Naive B cell (primary cell): ENCODE results near the gene MLLT3. TPM values are rescaled to one million over a fixed set of nuclear protein-coding genes. Genes with fewer than 3 reads are reported as not detected.

Source experiments
- ATAC-seq, 2 donors: fragments of 150-1000 bp; cut with Tn5 transposase; 2 replicates each; pipeline ENCODE4 v1.10.0; 2021; ENCODE audit warnings: low read depth in 2 of 2, mild to moderate bottlenecking in 2 of 2, moderate library complexity in 2 of 2
- DNase-seq: peaks from one replicate; pipeline ENCODE4 v3.0.0; 2022
- H3K27ac Mint-ChIP-seq, 6 donors: one replicate each; pipeline ENCODE4 v1.8.0; 2020 to 2022; ENCODE audit warnings: mild to moderate bottlenecking in 6 of 6, mixed read lengths in 6 of 6, moderate library complexity in 5 of 6, inconsistent platforms in 2 of 6
- H3K27me3 Mint-ChIP-seq, 3 donors: one replicate each; pipeline ENCODE4 v1.8.0; 2021 to 2022; ENCODE audit warnings: mixed read lengths in 3 of 3, mild to moderate bottlenecking in 1 of 3
- H3K36me3 Mint-ChIP-seq, 2 donors: one replicate each; pipeline ENCODE4 v1.8.0; 2020 to 2022; ENCODE audit warnings: mixed read lengths in 2 of 2, inconsistent platforms in 1 of 2, mild to moderate bottlenecking in 1 of 2
- H3K4me1 Mint-ChIP-seq, 3 donors: one replicate each; pipeline ENCODE4 v1.8.0; 2020 to 2022; ENCODE audit warnings: mixed read lengths in 3 of 3, inconsistent platforms in 1 of 3, mild to moderate bottlenecking in 1 of 3, moderate library complexity in 1 of 3
- H3K4me3 Mint-ChIP-seq, 8 donors: one replicate each; pipeline ENCODE4 v1.8.0; 2020 to 2022; ENCODE audit warnings: mild to moderate bottlenecking in 8 of 8, mixed read lengths in 8 of 8, moderate library complexity in 8 of 8, inconsistent platforms in 2 of 8
- H3K9me3 Mint-ChIP-seq, 7 donors: one replicate each; pipeline ENCODE4 v1.8.0; 2020 to 2022; ENCODE audit warnings: mixed read lengths in 7 of 7, mild to moderate bottlenecking in 5 of 7, inconsistent platforms in 2 of 7, moderate library complexity in 1 of 7
- polyA plus RNA-seq, 6 donors: library from polyadenylated mRNA; unstranded; fragments of 300-500 nt; fragmentation: Illumina TruSeq; gene quantifications; one replicate each; pipeline ENCODE4 v1.2.3, GENCODE V29; 2021; ENCODE audit warnings: low read depth in 6 of 6

MLLT3 gene
- polyA plus RNA-seq, 6 donors from 2014 or later: 3.2 to 11.6 (median 5.7) TPM

DNA sequence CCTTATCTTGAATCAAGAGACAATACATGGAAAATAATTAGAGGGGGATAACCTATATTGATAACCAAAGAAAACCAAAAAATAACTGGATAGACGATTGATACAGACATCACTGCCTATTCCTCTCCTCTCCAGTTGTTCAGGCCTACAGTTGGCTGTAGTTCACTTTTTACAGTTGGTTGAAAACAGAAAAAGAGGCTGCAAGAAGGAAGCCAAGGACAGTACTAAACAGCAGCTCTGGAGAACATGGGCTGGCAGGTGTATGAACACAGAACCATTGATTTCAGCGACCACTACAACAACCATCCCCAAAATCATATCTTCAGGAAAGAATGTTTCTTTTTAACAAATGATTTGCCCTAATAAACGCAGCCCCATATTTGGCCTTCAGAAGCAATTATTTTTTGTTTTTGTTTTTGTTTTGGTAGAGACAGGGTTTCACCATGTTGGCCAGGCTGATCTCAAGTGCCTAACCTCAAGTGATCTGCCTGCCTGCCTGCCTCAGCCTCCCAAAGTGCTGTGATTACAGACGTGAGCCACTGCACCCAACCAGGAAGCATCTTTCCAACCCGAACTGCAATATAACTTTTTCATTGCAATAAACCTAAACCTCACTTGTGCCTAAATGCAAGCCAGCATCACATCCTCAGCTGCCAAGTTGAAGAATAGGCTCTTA lies 64.3 kb downstream of the MLLT3 start:
- no peaks in the 10 kb centered on the region for H3K36me3 Mint-ChIP-seq
- H3K9me3 Mint-ChIP-seq: no peaks in the 10 kb centered on the region
- H3K4me3 Mint-ChIP-seq: peak overlapping the region in 1 of 8 donors; percentile 3
- no peaks in the 10 kb centered on the region for H3K27me3 Mint-ChIP-seq
- DNase-seq: no peak
- H3K27ac Mint-ChIP-seq: no peak overlapping the region
- no peak for ATAC-seq
- H3K4me1 Mint-ChIP-seq: peaks cover 21 to 44% (median 22%) of the 10 kb centered on the region in 3 donors

DNA sequence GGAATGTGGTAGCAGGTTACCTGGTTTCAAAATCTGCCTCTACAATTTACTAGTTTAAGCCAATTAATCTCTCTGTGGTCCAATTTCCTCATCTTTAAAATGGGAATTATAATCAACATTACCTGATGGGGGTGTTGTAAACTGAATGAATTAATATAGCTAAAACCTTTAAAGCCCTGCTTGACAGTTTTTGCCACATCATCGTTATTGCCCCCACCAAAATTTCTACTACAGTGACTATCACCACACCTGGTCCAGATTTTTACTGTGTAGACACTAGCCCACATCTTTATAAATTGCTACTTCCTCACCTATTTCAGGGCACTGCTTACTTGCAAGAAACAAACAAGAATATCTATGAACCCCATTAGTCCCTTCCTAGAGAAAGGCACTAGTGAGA lies 65.0 kb downstream of the MLLT3 start:
- no peak overlapping the region for H3K4me3 Mint-ChIP-seq
- no peaks in the 10 kb centered on the region for H3K27me3 Mint-ChIP-seq
- no peaks in the 10 kb centered on the region for H3K9me3 Mint-ChIP-seq
- H3K4me1 Mint-ChIP-seq: peaks cover 21 to 45% (median 22%) of the 10 kb centered on the region in 3 donors
- ATAC-seq (no peak), DNase-seq (no peak)
- H3K27ac Mint-ChIP-seq: no peak overlapping the region
- H3K36me3 Mint-ChIP-seq: no peaks in the 10 kb centered on the region

DNA sequence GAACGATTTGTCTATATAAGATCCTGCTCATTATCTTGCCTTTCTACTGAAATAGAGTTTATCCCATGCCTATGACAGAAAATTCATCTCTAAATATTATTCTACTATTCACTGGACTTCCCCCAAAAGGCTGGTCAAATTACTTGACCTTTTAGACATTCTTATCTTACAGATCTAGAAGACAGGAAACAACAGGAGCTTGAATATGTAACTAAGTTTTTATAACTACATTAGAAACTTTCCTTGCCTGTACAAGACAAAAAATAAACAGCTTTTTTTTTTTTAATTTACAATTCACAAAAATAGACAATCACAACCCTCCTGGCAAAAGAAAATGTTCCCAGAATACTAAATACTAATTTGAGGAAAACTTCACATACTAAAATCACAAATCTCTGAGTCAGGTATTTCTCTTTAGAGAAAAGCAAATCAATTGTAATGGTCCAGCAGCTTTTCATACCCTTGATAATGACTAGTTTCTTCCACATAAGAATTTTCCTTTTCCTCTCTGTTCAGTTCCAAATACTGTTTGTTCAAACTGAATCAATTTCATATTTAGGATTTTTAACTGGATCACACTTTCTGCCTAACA lies 68.6 kb downstream of the MLLT3 start:
- Mint-ChIP-seq H3K27me3 (no peaks in the 10 kb centered on the region), H3K4me1 (peaks cover 19 to 42% (median 22%) of the 10 kb centered on the region in 3 donors), H3K9me3 (no peaks in the 10 kb centered on the region), H3K27ac (peak overlapping the region in 2 of 6 donors; percentile 12 to 72), H3K4me3 (no peak overlapping the region), H3K36me3 (peaks cover 0 to 5% of the 10 kb centered on the region in 2 donors)
- DNase-seq (no peak), ATAC-seq (no peak)

DNA sequence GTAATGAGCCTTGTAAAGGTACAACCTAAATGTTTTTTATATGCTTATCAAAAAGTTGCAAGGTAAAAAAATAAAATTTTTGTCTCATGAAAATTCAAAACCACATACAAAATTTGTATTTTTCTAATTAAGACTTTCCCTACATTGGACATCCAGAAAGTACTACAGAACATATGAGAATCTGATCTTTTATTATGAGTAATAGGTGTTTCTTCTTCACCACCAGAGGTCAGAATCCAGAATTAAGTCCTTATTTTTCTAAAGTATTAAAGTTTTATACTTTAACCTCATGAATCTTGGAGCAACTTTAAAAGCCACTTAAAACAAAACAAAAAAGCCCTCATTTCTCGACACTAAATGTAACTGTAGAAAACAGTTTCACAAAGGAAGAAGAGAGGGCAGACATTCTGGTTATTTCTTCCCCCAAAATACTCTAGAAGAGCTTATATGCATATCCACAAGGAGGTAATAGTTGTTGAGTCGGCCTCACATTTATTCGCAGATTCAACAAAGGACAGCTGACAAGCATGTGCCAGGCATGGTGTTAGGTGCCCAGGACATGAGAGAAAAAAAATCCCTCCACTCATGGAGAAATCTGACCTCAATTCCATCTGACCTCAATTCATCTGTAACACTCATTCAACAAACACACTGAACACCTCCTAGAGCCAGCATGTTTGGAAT lies 69.3 kb downstream of the MLLT3 start:
- Mint-ChIP-seq H3K27ac (no peak overlapping the region), H3K27me3 (no peaks in the 10 kb centered on the region), H3K36me3 (peaks cover 0 to 5% of the 10 kb centered on the region in 2 donors), H3K4me3 (peak overlapping the region in 1 of 8 donors; percentile 8), H3K9me3 (no peaks in the 10 kb centered on the region), H3K4me1 (peaks cover 18 to 36% (median 22%) of the 10 kb centered on the region in 3 donors)
- no peak for ATAC-seq
- DNase-seq: no peak

DNA sequence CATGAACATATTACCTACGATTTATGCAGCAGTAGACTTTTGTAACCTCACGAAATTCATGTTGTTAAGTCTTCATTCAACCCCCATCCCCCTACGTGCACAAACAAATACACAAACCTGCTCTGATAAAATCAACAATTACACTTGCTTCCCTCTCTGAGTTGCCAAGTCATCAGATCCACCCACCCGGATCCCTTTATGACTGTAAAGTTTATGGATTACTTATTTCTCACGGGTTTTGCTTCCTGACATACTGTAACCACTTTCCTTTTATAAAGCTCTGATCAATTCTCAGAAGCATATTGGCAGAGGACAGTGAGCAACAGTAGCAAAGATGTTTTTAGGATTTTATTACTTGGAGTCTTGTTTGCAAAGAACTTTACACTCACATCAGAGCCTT lies 70.5 kb downstream of the MLLT3 start:
- Mint-ChIP-seq H3K4me3 (no peak overlapping the region), H3K4me1 (peaks cover 12 to 26% (median 22%) of the 10 kb centered on the region in 3 donors), H3K27me3 (no peaks in the 10 kb centered on the region), H3K9me3 (no peaks in the 10 kb centered on the region), H3K27ac (no peak overlapping the region), H3K36me3 (peaks cover 0 to 5% of the 10 kb centered on the region in 2 donors)
- ATAC-seq (no peak), DNase-seq (no peak)

DNA sequence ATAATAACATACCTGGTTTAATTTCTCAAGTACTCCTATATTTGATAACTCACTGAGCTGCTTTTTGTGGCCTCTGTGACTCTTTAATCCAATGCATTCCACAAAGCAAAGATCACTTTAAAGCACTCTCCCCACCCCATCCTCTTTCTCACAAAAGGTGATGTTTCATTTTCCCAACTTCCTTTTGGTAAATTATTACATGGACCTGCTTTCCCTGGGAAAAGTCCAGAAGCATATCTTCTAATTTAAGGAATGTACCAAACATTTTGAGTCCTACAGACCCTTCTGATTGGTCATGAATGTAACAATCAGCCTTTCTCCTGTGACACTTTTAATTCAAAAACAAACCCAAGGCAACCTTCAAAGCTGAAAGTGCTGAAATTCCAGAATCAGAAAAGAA lies 71.1 kb downstream of the MLLT3 start:
- no peak overlapping the region for H3K4me3 Mint-ChIP-seq
- no peaks in the 10 kb centered on the region for H3K9me3 Mint-ChIP-seq
- ATAC-seq (no peak), DNase-seq (no peak)
- no peaks in the 10 kb centered on the region for H3K27me3 Mint-ChIP-seq
- H3K27ac Mint-ChIP-seq: no peak overlapping the region
- peaks cover 12 to 25% (median 22%) of the 10 kb centered on the region in 3 donors for H3K4me1 Mint-ChIP-seq
- H3K36me3 Mint-ChIP-seq: peaks cover 0 to 5% of the 10 kb centered on the region in 2 donors

DNA sequence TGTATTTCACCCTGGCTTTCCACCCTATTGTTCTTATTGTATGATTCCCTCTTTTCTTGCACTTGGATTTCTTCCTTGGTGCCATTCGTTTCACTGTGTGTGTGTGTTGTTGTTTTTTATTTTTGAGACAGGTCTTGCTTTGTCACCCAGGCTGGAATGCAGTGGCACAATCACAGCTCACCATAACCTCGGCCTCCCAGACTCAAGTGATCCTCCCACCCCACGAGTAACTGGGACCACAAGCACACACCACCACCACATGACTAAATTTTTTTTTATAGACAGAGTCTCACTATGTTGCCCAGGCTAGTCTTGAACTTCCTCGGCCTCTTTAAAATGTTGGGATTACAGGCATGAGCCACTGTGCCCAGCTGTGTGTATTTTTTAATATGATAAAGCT lies 72.0 kb downstream of the MLLT3 start:
- Mint-ChIP-seq H3K4me1 (peaks cover 12 to 20% (median 18%) of the 10 kb centered on the region in 3 donors), H3K4me3 (no peak overlapping the region), H3K27me3 (no peaks in the 10 kb centered on the region), H3K27ac (no peak overlapping the region), H3K9me3 (peaks cover 0 to 2% (median 0%) of the 10 kb centered on the region in 7 donors), H3K36me3 (peaks cover 0 to 5% of the 10 kb centered on the region in 2 donors)
- no peak for DNase-seq
- ATAC-seq: no peak

DNA sequence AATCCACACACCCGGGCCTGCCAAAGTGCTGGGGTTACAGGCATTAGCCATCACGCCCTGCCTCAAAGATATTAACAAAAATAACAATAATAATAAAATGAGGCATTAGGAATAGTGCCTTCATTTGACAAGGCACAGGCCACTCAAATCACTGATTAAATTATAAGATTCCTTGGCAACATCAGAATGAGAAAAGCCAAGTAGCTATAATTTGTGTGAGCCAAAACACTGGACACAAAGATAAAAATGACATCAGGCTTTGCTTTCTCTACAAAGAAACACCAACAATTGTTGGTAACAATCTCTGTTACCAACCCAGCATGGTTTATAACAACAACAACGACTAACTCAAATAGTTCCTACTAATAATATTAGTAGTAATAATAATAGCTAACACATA lies 73.2 kb downstream of the MLLT3 start:
- H3K27ac Mint-ChIP-seq: no peak overlapping the region

DNA sequence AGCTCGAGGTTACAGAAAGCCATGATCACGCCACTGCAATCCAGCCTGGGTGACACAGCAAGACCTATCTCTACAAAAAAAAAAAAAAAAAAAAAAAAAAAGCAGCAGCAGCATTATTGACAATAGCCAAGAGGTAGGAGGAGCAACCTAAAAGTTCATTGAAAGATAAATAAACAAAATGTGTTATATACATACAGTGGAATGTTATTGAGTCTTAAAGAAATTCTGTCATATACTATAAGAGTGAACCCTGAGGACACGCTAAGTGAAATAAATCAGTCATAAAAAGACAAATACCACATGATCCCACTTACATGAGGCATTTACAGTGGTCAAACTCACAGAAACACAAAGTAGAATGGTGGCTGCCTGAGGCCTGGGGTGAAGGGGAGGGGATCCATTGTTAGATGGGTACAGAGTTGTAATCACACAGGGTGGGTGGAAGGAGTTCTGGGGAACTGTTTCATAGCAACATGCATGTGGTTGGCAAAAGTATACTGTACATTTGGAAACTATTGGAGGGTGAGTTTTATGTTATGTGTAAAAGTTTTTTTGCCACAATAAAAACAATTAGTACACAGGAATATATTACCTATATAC lies 77.2 kb downstream of the MLLT3 start:
- Mint-ChIP-seq H3K4me3 (peak overlapping the region in 1 of 8 donors; percentile 6), H3K9me3 (peaks cover 8 to 25% (median 17%) of the 10 kb centered on the region in 7 donors), H3K36me3 (peaks cover 24 to 25% of the 10 kb centered on the region in 2 donors), H3K27ac (no peak overlapping the region), H3K27me3 (no peaks in the 10 kb centered on the region), H3K4me1 (peaks cover 0 to 4% (median 0%) of the 10 kb centered on the region in 3 donors)
- ATAC-seq: no peak
- no peak for DNase-seq

More for the DNA sequence above, 73.2 kb downstream of the MLLT3 start:
- DNase-seq (no peak), ATAC-seq (no peak)
- peaks cover 7 to 10% (median 9%) of the 10 kb centered on the region in 3 donors for H3K4me1 Mint-ChIP-seq
- H3K27me3 Mint-ChIP-seq: no peaks in the 10 kb centered on the region
- peaks cover 0 to 5% of the 10 kb centered on the region in 2 donors for H3K36me3 Mint-ChIP-seq
- H3K4me3 Mint-ChIP-seq: no peak overlapping the region
- H3K9me3 Mint-ChIP-seq: peaks cover 0 to 3% (median 0%) of the 10 kb centered on the region in 7 donors

DNA sequence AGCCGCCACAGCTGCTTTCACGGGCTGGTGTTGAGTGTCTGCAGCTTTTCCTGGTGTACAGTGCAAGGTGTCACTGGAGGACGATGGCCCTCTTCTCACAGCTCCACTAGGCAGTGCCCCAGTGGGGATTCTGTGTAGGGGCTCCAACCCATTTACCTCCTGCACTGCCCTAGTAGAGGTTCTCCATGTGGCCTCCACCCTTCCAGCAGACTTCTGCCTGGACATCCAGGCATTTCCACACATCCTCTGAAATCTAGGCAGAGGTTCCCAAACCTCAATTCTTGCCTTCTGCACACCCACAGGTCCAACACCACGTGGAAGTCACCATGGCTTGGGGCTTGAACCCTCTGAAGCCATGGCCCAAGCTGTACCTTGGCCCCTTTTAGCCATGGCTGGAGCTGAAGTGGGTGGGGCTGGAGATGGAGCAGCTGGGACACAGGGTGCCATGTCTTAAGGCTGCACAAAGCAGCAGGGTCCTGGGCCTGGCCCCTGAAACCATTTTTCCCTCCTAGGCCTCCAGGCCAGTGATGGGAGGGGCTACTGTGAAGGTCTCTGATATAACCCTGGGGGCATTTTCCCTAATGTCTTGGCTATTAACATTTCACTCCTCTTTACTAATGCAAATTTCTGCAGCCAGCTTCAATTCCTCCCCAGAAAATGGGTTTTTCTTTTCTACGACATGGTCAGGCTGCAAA lies 82.0 kb downstream of the MLLT3 start:
- Mint-ChIP-seq H3K9me3 (peaks cover 12 to 38% (median 28%) of the 10 kb centered on the region in 7 donors), H3K27ac (peak overlapping the region in 1 of 6 donors; percentile 56), H3K27me3 (no peaks in the 10 kb centered on the region), H3K36me3 (peaks cover 20 to 35% of the 10 kb centered on the region in 2 donors), H3K4me1 (peaks cover 0 to 4% (median 0%) of the 10 kb centered on the region in 3 donors), H3K4me3 (no peak overlapping the region)
- ATAC-seq: no peak
- DNase-seq: no peak

DNA sequence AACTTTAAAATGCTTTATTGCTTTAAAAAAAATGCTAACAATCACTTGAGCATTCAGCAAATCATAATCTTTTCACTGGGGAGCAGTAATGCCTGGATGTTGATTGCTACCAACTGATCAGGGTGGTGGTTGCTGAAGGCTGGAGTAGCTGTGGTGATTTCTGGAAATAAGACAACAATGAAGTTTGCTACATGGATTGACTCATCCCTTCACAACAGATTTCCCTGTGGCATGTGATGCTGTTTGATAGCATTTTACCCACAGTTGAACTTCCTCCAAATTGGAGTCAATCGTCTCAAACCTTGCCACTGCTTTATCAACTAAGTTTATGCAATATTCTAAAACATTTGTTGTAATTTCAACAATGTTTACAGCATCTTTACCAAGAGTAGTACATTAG lies 83.3 kb downstream of the MLLT3 start:
- H3K36me3 Mint-ChIP-seq: peaks cover 20 to 35% of the 10 kb centered on the region in 2 donors
- H3K27ac Mint-ChIP-seq: peak overlapping the region in 1 of 6 donors; percentile 66
- ATAC-seq: no peak
- no peak for DNase-seq
- H3K4me3 Mint-ChIP-seq: no peak overlapping the region
- no peaks in the 10 kb centered on the region for H3K27me3 Mint-ChIP-seq
- peaks cover 0 to 4% (median 0%) of the 10 kb centered on the region in 3 donors for H3K4me1 Mint-ChIP-seq
- peaks cover 12 to 38% (median 28%) of the 10 kb centered on the region in 7 donors for H3K9me3 Mint-ChIP-seq

DNA sequence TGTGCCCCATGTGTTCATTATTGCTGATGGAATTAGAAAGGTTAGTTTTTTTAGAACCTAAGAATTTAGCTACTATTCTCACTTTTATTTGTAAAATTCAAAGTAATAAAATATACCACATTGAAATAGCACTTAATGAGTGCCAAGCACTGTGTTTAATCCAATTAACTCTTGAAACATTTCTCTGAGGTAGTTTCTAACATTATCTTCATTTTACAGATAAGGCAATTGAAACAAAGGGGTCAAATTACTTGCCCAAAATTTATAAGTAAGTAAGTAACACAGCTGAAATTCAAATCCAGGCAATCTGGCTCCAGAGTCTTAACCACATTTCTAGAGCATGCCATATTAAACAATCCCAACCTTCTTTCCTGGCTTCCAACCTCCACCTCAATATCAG lies 84.2 kb downstream of the MLLT3 start:
- Mint-ChIP-seq H3K36me3 (peaks cover 16 to 29% of the 10 kb centered on the region in 2 donors), H3K9me3 (peaks cover 12 to 34% (median 28%) of the 10 kb centered on the region in 7 donors), H3K27ac (no peak overlapping the region), H3K27me3 (no peaks in the 10 kb centered on the region), H3K4me3 (no peak overlapping the region), H3K4me1 (peaks cover 0 to 3% (median 0%) of the 10 kb centered on the region in 3 donors)
- ATAC-seq: no peak
- no peak for DNase-seq

DNA sequence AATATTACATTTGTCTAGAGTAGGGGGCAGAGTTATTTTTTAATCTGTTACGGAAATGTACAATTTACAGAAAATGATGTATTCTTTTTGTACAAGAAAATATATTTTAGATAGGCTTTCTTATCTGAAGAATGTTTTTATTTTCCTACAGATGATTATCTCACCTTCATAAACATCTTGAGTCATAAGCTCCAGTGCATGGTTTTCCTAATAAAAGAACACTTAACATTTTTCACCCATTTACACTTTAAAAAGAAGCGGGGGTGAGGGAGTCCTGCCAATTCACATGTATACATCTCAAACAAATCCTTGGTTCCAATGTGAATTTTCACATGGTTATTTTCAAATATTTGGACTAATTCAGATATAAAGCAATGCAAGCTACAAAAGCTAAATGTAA lies 85.0 kb downstream of the MLLT3 start:
- DNase-seq (no peak), ATAC-seq (no peak)
- H3K27ac Mint-ChIP-seq: no peak overlapping the region
- peaks cover 14 to 26% of the 10 kb centered on the region in 2 donors for H3K36me3 Mint-ChIP-seq
- H3K27me3 Mint-ChIP-seq: no peaks in the 10 kb centered on the region
- no peak overlapping the region for H3K4me3 Mint-ChIP-seq
- H3K4me1 Mint-ChIP-seq: peaks cover 0 to 3% (median 0%) of the 10 kb centered on the region in 3 donors
- H3K9me3 Mint-ChIP-seq: peaks cover 12 to 32% (median 28%) of the 10 kb centered on the region in 7 donors
